NB4 (cell line): ENCODE results near the gene DEXI.
A peak's percentile ranks its signal among the peaks of the same experiment; 100 is the strongest.
"Not testable (repeated sequence)": the region's sequence is repeated elsewhere in the genome, so short reads cannot be mapped to it uniquely, and the experiment has no call there.

Source experiments
- DNase-seq: peaks from one replicate; pipeline ENCODE4 v3.0.0; 2010; ENCODE audit warnings: low read depth
- H3K4me3 ChIP-seq: one replicate; pipeline ENCODE4 v1.5.1; 2011; ENCODE audit warnings: mild to moderate bottlenecking, low read depth, low read length, moderate library complexity
- MYC ChIP-seq: IDR thresholded peaks from 2 replicates; pipeline ENCODE4 v1.6.1; 2011; ENCODE audit warnings: low read depth, low read length
- POLR2A ChIP-seq: IDR thresholded peaks from 2 replicates; pipeline ENCODE4 v1.6.1; 2011; ENCODE audit warnings: mild to moderate bottlenecking; ENCODE audit not compliant: insufficient read length; ENCODE audit errors: extremely low read depth
- TF ChIP-seq, protein P1 (sequence below): IDR thresholded peaks from 2 replicates; pipeline ENCODE4 v1.6.1; 2011; ENCODE audit warnings: low read depth, low read length
- TF ChIP-seq, protein P2 (sequence below): IDR thresholded peaks from one replicate; pipeline ENCODE4 v1.5.1; 2012; ENCODE audit warnings: low read depth, low read length

Gene DEXI

DNA sequence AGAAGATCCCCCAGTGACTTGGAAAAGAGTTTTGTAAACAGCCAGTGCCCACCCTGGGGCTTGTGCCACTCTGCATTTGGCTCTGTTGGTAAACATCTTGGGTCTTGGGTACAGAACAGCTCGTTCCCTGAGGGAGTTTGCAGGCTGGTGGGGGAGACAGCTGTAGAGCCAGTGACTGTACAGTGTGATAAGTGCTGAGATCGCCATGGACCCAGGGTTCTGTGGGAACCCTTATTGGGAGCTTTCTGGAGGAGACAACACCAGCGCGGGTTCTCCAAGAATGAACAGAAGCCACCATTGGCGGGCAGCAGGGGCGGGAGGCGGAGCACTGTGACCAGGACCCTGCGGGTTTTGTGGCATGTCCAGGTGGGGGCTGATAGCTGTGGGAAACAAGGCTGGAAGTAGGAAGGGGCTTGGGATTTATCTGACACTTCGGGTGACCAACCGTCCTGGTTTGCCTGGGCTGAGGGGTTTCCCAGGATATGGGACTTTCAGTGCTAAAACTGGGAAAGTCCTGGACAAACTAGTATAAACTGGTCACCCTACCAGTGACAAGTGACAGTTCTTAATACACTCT lies 5.0 kb upstream of the DEXI start:
- H3K4me3 ChIP-seq = no peak overlapping the region
- DNase-seq = no peak
- no peak for TF ChIP-seq POLR2A
- TF ChIP-seq, protein P1, sequence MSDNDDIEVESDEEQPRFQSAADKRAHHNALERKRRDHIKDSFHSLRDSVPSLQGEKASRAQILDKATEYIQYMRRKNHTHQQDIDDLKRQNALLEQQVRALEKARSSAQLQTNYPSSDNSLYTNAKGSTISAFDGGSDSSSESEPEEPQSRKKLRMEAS = no peak
- TF ChIP-seq MYC = no peak
- TF ChIP-seq, protein P2, sequence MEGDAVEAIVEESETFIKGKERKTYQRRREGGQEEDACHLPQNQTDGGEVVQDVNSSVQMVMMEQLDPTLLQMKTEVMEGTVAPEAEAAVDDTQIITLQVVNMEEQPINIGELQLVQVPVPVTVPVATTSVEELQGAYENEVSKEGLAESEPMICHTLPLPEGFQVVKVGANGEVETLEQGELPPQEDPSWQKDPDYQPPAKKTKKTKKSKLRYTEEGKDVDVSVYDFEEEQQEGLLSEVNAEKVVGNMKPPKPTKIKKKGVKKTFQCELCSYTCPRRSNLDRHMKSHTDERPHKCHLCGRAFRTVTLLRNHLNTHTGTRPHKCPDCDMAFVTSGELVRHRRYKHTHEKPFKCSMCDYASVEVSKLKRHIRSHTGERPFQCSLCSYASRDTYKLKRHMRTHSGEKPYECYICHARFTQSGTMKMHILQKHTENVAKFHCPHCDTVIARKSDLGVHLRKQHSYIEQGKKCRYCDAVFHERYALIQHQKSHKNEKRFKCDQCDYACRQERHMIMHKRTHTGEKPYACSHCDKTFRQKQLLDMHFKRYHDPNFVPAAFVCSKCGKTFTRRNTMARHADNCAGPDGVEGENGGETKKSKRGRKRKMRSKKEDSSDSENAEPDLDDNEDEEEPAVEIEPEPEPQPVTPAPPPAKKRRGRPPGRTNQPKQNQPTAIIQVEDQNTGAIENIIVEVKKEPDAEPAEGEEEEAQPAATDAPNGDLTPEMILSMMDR = no peak

DNA sequence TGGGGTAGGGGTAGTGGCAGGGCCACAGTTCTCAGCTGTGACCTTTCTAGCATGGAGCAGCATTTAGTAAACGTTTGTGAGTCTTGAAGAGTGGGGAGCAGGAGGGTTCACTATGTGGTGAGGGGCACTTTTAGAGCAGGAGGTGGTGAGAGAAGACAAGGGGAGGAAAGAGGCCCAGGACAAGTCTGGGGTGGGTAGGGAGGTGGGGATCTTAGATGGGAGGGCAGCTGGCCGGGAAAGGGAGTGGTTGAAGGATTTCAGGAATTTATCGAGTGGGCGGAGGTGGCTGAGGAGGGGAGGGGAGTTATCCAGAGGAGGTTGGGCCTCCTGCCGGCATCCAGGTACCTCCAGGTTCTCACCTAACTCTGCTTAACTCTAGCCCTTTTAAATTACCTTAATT lies 4.0 kb upstream of the DEXI start:
- no peak overlapping the region for H3K4me3 ChIP-seq
- DNase-seq = no peak
- no peak for TF ChIP-seq MYC
- no peak for TF ChIP-seq POLR2A
- TF ChIP-seq, protein P2 = no peak
- TF ChIP-seq, protein P1 = no peak

DNA sequence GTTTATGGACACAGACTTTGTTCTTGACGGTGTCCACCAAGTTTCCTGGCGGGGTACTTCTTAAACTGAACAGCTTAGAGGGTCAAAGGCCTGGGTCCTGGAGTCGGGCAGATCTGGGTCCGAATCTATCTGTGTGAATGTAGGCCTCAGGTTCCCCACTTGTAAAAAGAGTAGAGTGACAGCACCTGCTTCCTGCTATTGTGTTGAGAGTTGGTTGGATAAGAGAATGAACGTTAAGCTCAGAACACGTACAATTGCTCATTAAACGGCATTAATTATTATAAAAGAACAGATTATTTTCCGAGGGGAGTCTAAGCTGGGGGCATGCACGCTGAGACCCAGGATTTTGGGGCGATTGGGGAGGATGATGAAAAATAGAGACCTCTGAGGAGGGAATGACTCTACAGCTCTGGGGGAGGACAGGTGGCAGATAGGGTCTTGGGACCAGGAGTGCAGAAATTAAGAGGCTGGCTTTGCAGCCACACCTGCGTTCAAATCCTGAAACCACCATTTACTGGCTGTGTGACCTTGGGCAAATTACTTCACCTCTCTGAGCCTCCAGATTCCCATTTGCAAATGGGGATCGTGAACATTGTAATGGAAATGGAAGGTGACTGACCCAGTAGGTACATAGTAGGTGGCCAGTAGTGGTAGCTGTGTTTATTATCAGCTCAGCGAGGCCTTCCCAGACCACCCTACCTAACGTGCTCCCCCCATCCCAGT lies 3.0 kb upstream of the DEXI start:
- no peak for DNase-seq
- peak overlapping the region; percentile 65 for H3K4me3 ChIP-seq
- TF ChIP-seq MYC (no peak), POLR2A (no peak)
- TF ChIP-seq, protein P1 = no peak
- TF ChIP-seq, protein P2 = no peak

DNA sequence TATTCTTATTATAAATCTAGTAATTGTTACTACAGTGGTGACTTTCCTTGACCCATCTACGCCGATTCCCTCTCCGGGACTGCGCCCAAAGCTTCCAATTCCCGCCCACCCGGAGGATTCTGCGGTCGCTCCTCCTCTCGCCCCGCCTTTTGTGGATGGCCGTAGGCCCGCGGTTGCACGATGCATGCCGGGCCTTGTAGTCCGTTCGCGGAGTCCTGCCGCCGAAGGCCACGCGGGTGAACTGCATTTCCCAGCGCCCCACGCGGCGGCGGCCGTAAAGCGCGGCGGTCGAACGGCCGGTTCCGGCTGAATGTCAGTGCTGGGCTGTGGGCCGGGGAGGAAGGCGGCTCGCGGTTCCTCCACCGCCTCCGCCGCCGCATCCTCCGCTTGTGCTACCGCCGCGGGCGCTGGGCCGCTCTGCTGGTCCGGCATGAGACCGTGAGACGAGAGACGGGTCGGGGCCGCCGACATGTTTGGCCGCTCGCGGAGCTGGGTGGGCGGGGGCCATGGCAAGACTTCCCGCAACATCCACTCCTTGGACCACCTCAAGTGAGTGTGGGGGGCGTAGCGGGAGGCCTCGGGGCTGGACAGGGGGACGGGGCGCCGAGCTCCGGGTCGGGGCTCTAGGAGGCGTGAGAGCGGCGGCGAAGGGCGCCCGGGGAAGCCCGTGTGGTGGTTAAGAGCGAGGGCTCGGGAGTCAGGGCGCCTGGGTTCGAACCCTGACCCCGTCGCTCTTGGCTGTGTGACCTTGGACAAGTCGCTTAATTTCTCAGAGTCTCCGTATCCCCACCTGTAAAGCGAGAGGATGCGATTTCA lies 2.2 kb upstream of the DEXI start, which contains the start of gene CLEC16A:
TSS of gene CLEC16A (plus strand) at position 316 of the 816 bp plus-strand sequence. CDS start at position 470, 154 bp downstream.
- TF ChIP-seq, protein P2 = no peak
- TF ChIP-seq POLR2A = no peak
- TF ChIP-seq, protein P1 = peak; percentile 67
- peak; percentile 96 for DNase-seq
- peak within 1 kb of the TSS; percentile 65 for H3K4me3 ChIP-seq

DNA sequence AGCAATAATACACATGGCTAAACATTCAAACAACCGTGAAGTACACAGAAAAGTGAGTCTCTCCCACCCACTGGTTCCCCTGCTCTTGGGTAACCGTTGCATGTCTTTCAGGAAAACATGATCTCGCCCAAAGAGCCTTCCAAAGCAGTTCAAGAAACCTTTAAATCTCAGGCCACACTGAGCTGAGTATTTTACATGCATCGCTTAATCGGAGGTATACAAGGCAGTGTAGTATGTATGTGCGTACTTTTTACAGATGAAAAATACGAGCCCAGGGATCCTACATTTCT lies 741 bp upstream of the DEXI start:
- no peak overlapping the region for H3K4me3 ChIP-seq
- no peak for DNase-seq
- TF ChIP-seq POLR2A = no peak
- TF ChIP-seq, protein P1 = no peak
- no peak for TF ChIP-seq MYC
- TF ChIP-seq, protein P2 = no peak

DNA sequence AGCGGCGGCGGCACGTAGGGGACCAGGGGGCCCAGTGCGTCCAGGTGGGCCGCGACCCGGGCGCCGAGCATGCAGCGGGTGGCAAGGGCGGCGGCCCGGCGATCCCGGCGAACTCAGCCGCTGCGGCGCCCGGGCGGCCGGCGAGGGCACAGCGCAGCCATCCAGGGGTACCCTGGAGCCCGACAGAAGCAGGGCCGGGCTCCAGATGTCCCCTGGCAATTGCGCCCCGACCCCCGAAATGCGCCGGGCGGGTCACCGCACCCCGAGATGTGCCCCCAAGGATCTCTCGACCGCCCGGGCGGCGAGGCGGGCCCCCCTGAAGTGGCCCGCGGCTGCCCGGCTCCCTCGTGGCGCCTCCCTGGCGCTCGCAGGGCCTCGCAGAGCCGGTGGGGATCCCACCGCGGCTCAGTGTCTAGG lies 325 bp downstream of the DEXI start:
- H3K4me3 ChIP-seq = peak overlapping the region; percentile 69
- not testable (repeated sequence) for DNase-seq
